SU-DHL-6 (cell line): ENCODE measurements around the gene HCAR2.
"Not testable (repeated sequence)": the region's sequence is repeated elsewhere in the genome, so short reads cannot be mapped to it uniquely, and the experiment has no call there.

Source experiments
- H2AFZ ChIP-seq: fragments of 200-600 bp; sonication (generic); 2 replicates; pipeline ENCODE4 v1.6.1; 2014; ENCODE audit warnings: low read depth, mild to moderate bottlenecking, moderate library complexity, mixed read lengths, antibody characterized with exemption, low read length; ENCODE audit not compliant: severe bottlenecking
- H3F3A ChIP-seq: fragments of 200-600 bp; shearing (Covaris generic); 2 replicates; pipeline ENCODE4 v1.6.0; 2016; ENCODE audit warnings: antibody characterized with exemption, mild to moderate bottlenecking; ENCODE audit not compliant: insufficient read depth
- H3K27ac ChIP-seq: fragments of 200-600 bp; sonication (generic); 2 replicates; pipeline ENCODE4 v1.5.1; 2016; ENCODE audit warnings: low read depth, mild to moderate bottlenecking, low read length, moderate library complexity, mixed read lengths
- H3K27me3 ChIP-seq: fragments of 200-600 bp; sonication (generic), shearing (Covaris generic); 2 replicates; pipeline ENCODE4 v1.6.0; 2014; ENCODE audit warnings: mild to moderate bottlenecking, low read length
- H3K36me3 ChIP-seq: fragments of 200-600 bp; sonication (generic); 2 replicates; pipeline ENCODE4 v1.6.1; 2014; ENCODE audit warnings: mild to moderate bottlenecking, low read length, mixed read lengths
- H3K4me2 ChIP-seq: fragments of 300-600, 200-600 bp; shearing (Covaris generic), sonication (generic); 2 replicates; pipeline ENCODE4 v1.6.0; 2014; ENCODE audit warnings: low read length, low read depth, mild to moderate bottlenecking; ENCODE audit not compliant: poor library complexity, severe bottlenecking
- H3K4me3 ChIP-seq: fragments of 200-600 bp; sonication (generic); 2 replicates; pipeline ENCODE4 v1.5.1; 2014; ENCODE audit warnings: antibody characterized with exemption, low read length, mild to moderate bottlenecking, mixed read lengths; ENCODE audit not compliant: insufficient read depth, poor library complexity, severe bottlenecking
- H3K79me2 ChIP-seq: fragments of 200-600 bp; sonication (generic); 2 replicates; pipeline ENCODE4 v1.6.1; 2014; ENCODE audit warnings: mild to moderate bottlenecking, low read length, moderate library complexity; ENCODE audit not compliant: insufficient read depth
- H3K9ac ChIP-seq: fragments of 200-600 bp; sonication (generic); 2 replicates; pipeline ENCODE4 v1.7.0; 2014; ENCODE audit warnings: mild to moderate bottlenecking, low read length
- H3K9me2 ChIP-seq: fragments of 200-600 bp; sonication (generic); replicated peaks from 2 replicates; pipeline ENCODE4 v1.6.1; 2014; ENCODE audit warnings: low read length; ENCODE audit not compliant: insufficient read depth
- H3K9me3 ChIP-seq: fragments of 200-600 bp; sonication (generic); 2 replicates; pipeline ENCODE4 v1.6.1; 2014; ENCODE audit warnings: low read length, mixed read lengths; ENCODE audit not compliant: insufficient read depth
- H4K20me1 ChIP-seq: fragments of 200-600 bp; sonication (generic); 2 replicates; pipeline ENCODE4 v1.6.1; 2014; ENCODE audit warnings: low read depth, mild to moderate bottlenecking, antibody characterized with exemption, low read length, moderate library complexity, mixed read lengths
- CTCF ChIP-seq: fragments of 200-600 bp; sonication (generic); IDR thresholded peaks from one replicate; pipeline ENCODE4 v1.5.1; 2017; ENCODE audit warnings: antibody characterized with exemption, mild to moderate bottlenecking, low read length, moderate library complexity; ENCODE audit not compliant: insufficient read depth, poor library complexity, severe bottlenecking
- EZH2phosphoT487 ChIP-seq: fragments of 200-600 bp; sonication (generic), shearing (Covaris generic); conservative IDR thresholded peaks from 2 replicates; pipeline ENCODE4 v1.6.1; 2018; ENCODE audit warnings: mild to moderate bottlenecking, antibody characterized with exemption, low read length, moderate library complexity, mixed read lengths

The HCAR2 gene

GRCh38 chr12:122702890-122703611 is at the start of gene HCAR2:
Gene HCAR2 (minus strand): TSS chr12:122703357. CDS start chr12:122703283, 74 bp downstream.
- H3K4me2 ChIP-seq, H3K9ac ChIP-seq, H3K27me3 ChIP-seq, H3K79me2 ChIP-seq, H2AFZ ChIP-seq, H3F3A ChIP-seq, H3K36me3 ChIP-seq, H4K20me1 ChIP-seq, H3K4me3 ChIP-seq, H3K9me3 ChIP-seq, H3K27ac ChIP-seq, H3K9me2 ChIP-seq: not testable (repeated sequence)

DNA sequence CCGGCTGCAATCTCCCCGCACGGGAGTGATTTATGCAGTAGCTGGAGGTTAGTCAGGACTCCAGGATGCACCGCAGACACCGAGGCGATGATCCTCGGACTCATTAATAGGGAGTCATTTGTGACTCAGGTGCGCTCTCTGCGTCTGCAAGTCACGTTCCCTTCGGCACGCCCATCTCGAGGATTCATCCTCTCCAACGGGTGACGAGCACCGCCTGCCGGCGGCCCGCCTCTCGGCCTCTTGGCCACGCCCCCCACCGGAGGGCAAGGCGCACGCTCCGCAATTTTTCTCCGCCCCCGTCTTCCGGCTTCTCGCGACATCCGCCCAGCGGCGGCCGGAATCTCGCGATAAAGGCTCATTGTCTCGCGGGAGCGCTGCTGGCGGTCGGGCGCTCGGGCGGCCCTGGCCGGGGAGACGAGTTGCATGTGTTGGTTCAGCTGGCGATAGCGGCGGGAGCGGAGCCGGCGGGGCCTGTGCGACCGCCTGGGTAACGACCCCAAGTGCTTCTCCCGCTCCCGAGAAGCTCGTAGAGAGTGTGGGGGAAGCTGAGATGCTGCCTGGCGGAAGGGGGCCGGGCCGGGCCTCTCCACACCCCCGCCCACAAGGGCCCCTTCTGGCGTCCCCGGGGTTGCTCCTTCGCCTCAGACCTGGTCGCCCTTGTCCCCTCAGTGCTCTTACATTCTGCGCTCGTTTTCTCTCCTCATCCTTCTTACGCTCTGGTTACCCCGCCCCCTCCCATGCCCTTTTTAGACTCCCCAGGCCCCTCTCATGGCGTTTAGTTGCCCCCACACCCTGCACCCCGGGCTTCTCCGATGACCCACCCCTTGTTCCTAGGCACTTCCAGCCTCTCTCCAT is 49.5 kb upstream of the HCAR2 start, which contains the start of gene DENR:
DENR (plus strand) TSS at position 361 of the 855 bp plus-strand sequence. CDS start 878 bp downstream, outside the sequence.
- no peaks in the 10 kb centered on the region for H3K27me3 ChIP-seq
- no peaks in the 10 kb centered on the region; the same call in 1 of the 2 replicates for H3F3A ChIP-seq
- peak within 1 kb of the TSS; percentile 93 for H3K4me2 ChIP-seq
- peak within 1 kb of the TSS; percentile 75 for H2AFZ ChIP-seq
- peak within 1 kb of the TSS; percentile 87 for H3K9ac ChIP-seq
- peak within 1 kb of the TSS; percentile 91 for H3K4me3 ChIP-seq
- H4K20me1 ChIP-seq = no peaks in the 10 kb centered on the region
- H3K36me3 ChIP-seq = peaks cover 23% of the 10 kb centered on the region
- peak within 1 kb of the TSS; percentile 62 for H3K27ac ChIP-seq
- H3K9me2 ChIP-seq = no peaks in the 10 kb centered on the region
- peak; percentile 40 for TF ChIP-seq CTCF
- no peak for TF ChIP-seq EZH2phosphoT487
- no peaks in the 10 kb centered on the region for H3K9me3 ChIP-seq
- peaks cover 23% of the 10 kb centered on the region for H3K79me2 ChIP-seq

DNA sequence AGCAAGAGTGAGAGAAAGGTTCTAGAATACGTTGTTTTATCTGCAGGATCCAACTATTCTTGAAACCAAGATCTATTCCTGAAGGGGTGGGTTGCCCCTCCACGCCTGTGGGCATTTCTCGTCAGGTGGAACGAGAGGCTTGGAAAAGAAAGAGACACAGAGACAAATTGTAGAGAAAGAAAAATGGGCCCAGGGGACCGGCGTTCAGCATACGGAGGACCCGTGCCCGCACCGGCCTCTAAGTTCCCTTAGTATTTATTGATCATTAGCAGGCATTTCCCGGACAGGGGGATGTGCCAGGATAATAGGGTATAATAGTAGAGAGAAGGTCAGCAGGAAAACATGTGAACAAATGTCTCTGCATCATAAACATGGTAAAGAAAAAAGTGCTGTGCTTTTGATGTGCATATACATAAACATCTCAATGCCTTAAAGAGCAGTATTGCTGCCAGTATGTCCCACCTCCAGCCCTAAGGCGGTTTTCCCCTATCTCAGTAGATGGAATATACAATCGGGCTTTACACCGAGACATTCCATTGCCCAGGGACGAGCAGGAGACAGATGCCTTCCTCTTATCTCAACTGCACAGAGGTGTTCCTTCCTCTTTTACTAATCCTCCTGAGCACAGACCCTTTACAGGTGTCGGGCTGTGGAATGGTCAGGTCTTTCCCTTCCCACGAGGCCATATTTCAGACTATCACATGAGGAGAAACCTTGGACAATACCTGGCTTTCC is 47.8 kb upstream of the HCAR2 start:
- Histone ChIP-seq H3K9ac (peak overlapping the region; percentile 87; the same call in 1 of the 2 replicates), H3K4me2 (peak overlapping the region; percentile 86), H3K36me3 (peaks cover 18% of the 10 kb centered on the region), H3K79me2 (peaks cover 14% of the 10 kb centered on the region)
- not testable (repeated sequence) for H3K4me3 ChIP-seq, H3K9me3 ChIP-seq, H3K9me2 ChIP-seq, H4K20me1 ChIP-seq, H3K27me3 ChIP-seq, H2AFZ ChIP-seq, H3F3A ChIP-seq, H3K27ac ChIP-seq

DNA sequence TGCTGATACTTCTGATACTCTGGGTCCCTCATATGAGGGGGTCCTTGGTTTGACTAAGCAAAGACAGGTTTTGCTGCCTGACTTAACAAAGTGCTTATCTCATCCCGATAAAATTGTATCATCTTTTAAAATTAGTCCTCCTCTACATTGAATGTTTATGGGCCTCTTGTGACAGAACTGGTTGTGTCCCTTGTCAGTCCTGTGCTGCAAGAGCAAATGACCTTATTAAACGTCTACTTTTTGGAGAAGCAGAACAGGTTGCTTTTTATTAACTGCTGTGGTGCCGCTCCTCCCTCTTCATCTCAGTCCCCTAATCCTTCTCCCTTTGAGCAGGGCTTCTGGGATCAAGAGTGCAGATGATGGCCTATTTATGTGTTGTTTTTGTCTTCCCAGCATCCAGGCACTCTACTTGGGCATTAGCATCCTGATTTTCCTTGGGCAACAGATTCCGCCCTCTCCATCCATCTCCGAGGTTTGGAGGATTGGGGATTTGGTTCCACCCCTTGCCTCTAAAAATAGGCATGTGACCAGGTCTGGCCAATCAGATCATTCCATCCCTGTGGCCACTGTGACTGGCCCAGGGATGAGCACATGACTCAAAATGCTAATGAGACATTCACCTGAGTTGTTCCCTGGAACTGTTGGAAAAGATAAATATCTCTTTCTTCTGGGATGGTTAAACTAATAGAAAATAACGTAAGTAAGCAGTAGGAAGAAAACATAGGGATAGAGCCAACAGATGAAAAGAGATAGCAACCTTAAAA is 46.6 kb upstream of the HCAR2 start:
- no peak overlapping the region for H3K9ac ChIP-seq
- no peaks in the 10 kb centered on the region for H3K9me2 ChIP-seq
- peaks cover 14% of the 10 kb centered on the region for H3K79me2 ChIP-seq
- H3K4me2 ChIP-seq = no peak overlapping the region
- no peaks in the 10 kb centered on the region for H3K27me3 ChIP-seq
- H4K20me1 ChIP-seq = no peaks in the 10 kb centered on the region
- H3K36me3 ChIP-seq = peaks cover 10% of the 10 kb centered on the region
- no peak overlapping the region for H3K27ac ChIP-seq
- no peak overlapping the region for H2AFZ ChIP-seq
- TF ChIP-seq EZH2phosphoT487 (no peak), CTCF (no peak)
- no peaks in the 10 kb centered on the region for H3K9me3 ChIP-seq
- H3K4me3 ChIP-seq = no peak overlapping the region
- H3F3A ChIP-seq = no peaks in the 10 kb centered on the region
